ENCODE results near the gene COL4A2. TPM values are rescaled to one million over a fixed set of nuclear protein-coding genes. Genes with fewer than 3 reads are reported as not detected.

Gene COL4A2
- total RNA-seq, 2 experiments from 2014 or later: not detected

- no peaks in the 10 kb centered on the region for H3K27me3 Mint-ChIP-seq (ENCODE audit: low read depth)
- ChIA-PET CTCF (no interaction called here), POLR2A (no interaction called here)
- peaks cover 2% of the 10 kb centered on the region for H3K36me3 Mint-ChIP-seq (ENCODE audit: low read depth)
- H3K27ac Mint-ChIP-seq: no peak overlapping the region
- no peak overlapping the region for H3K4me3 Mint-ChIP-seq
- H3K4me1 Mint-ChIP-seq (ENCODE audit: low read depth): peaks cover 13% of the 10 kb centered on the region
- no peaks in the 10 kb centered on the region for H3K9me3 Mint-ChIP-seq (ENCODE audit: insufficient read depth)
- ATAC-seq: no peak
- DNase-seq: no peak
These were observed 226.9 kb downstream of the COL4A2 start for GRCh38 chr13:110533771-110534670.

GRCh38 chr13:110535526-110535925, 228.4 kb downstream of the COL4A2 start:
- ChIA-PET CTCF (no interaction called here), POLR2A (no interaction called here)
- Mint-ChIP-seq H3K4me3 (no peak overlapping the region), H3K27me3 (ENCODE audit: low read depth) (no peaks in the 10 kb centered on the region), H3K27ac (no peak overlapping the region), H3K9me3 (ENCODE audit: insufficient read depth) (no peaks in the 10 kb centered on the region), H3K36me3 (ENCODE audit: low read depth) (peaks cover 2% of the 10 kb centered on the region), H3K4me1 (ENCODE audit: low read depth) (peaks cover 13% of the 10 kb centered on the region)
- DNase-seq (no peak), ATAC-seq (no peak)

- ChIA-PET POLR2A (no interaction called here), CTCF (no interaction called here)
- DNase-seq: no peak
- Mint-ChIP-seq H3K36me3 (ENCODE audit: low read depth) (peaks cover 2% of the 10 kb centered on the region), H3K4me1 (ENCODE audit: low read depth) (peaks cover 13% of the 10 kb centered on the region), H3K27ac (peak overlapping the region; percentile 41), H3K27me3 (ENCODE audit: low read depth) (no peaks in the 10 kb centered on the region), H3K9me3 (ENCODE audit: insufficient read depth) (no peaks in the 10 kb centered on the region), H3K4me3 (no peak overlapping the region)
- ATAC-seq: no peak
These were observed 229.1 kb downstream of the COL4A2 start for GRCh38 chr13:110536006-110536693.

GRCh38 chr13:110538632-110539031, 231.5 kb downstream of the COL4A2 start:
- POLR2A ChIA-PET: no interaction called here
- no peak overlapping the region for H3K27ac Mint-ChIP-seq
- H3K36me3 Mint-ChIP-seq (ENCODE audit: low read depth): peaks cover 2% of the 10 kb centered on the region
- CTCF ChIA-PET: no interaction called here
- H3K27me3 Mint-ChIP-seq (ENCODE audit: low read depth): no peaks in the 10 kb centered on the region
- no peak overlapping the region for H3K4me3 Mint-ChIP-seq
- DNase-seq: no peak
- H3K9me3 Mint-ChIP-seq (ENCODE audit: insufficient read depth): no peaks in the 10 kb centered on the region
- H3K4me1 Mint-ChIP-seq (ENCODE audit: low read depth): peaks cover 13% of the 10 kb centered on the region
- ATAC-seq: no peak

- Mint-ChIP-seq H3K4me1 (ENCODE audit: low read depth) (peaks cover 13% of the 10 kb centered on the region), H3K36me3 (ENCODE audit: low read depth) (peaks cover 2% of the 10 kb centered on the region), H3K27me3 (ENCODE audit: low read depth) (no peaks in the 10 kb centered on the region), H3K4me3 (no peak overlapping the region), H3K9me3 (ENCODE audit: insufficient read depth) (no peaks in the 10 kb centered on the region), H3K27ac (no peak overlapping the region)
- CTCF ChIA-PET: no interaction called here
- POLR2A ChIA-PET: interaction anchor here (0.6 kb wide), 1 partner anchor 175 kb away, joined by 5 read pairs; no protein-coding TSS in a partner anchor
- ATAC-seq: no peak
- no peak for DNase-seq
These were observed 232.8 kb downstream of the COL4A2 start for GRCh38 chr13:110539894-110540293.

GRCh38 chr13:110540871-110541525, 233.9 kb downstream of the COL4A2 start:
- ChIA-PET CTCF (no interaction called here), POLR2A (interaction anchor here (0.6 kb wide), 1 partner anchor 174 kb away, joined by 5 read pairs; no protein-coding TSS in a partner anchor)
- Mint-ChIP-seq H3K9me3 (ENCODE audit: insufficient read depth) (no peaks in the 10 kb centered on the region), H3K27me3 (ENCODE audit: low read depth) (no peaks in the 10 kb centered on the region), H3K36me3 (ENCODE audit: low read depth) (peaks cover 4% of the 10 kb centered on the region), H3K4me1 (ENCODE audit: low read depth) (peaks cover 11% of the 10 kb centered on the region), H3K27ac (no peak overlapping the region), H3K4me3 (no peak overlapping the region)
- no peak for DNase-seq
- ATAC-seq: no peak

GRCh38 chr13:110541526-110541920, 234.4 kb downstream of the COL4A2 start:
- Mint-ChIP-seq H3K27ac (no peak overlapping the region), H3K27me3 (ENCODE audit: low read depth) (no peaks in the 10 kb centered on the region), H3K36me3 (ENCODE audit: low read depth) (peaks cover 2% of the 10 kb centered on the region), H3K4me1 (ENCODE audit: low read depth) (peaks cover 7% of the 10 kb centered on the region), H3K4me3 (no peak overlapping the region), H3K9me3 (ENCODE audit: insufficient read depth) (no peaks in the 10 kb centered on the region)
- ChIA-PET CTCF (no interaction called here), POLR2A (no interaction called here)
- DNase-seq: no peak
- ATAC-seq: no peak

GRCh38 chr13:110542169-110542796, 235.2 kb downstream of the COL4A2 start:
- POLR2A ChIA-PET: no interaction called here
- CTCF ChIA-PET: no interaction called here
- H3K27ac Mint-ChIP-seq: no peak overlapping the region
- H3K27me3 Mint-ChIP-seq (ENCODE audit: low read depth): no peaks in the 10 kb centered on the region
- peaks cover 5% of the 10 kb centered on the region for H3K4me1 Mint-ChIP-seq (ENCODE audit: low read depth)
- H3K36me3 Mint-ChIP-seq (ENCODE audit: low read depth): peaks cover 2% of the 10 kb centered on the region
- no peak for DNase-seq
- ATAC-seq: no peak
- no peaks in the 10 kb centered on the region for H3K9me3 Mint-ChIP-seq (ENCODE audit: insufficient read depth)
- H3K4me3 Mint-ChIP-seq: no peak overlapping the region

- Mint-ChIP-seq H3K36me3 (ENCODE audit: low read depth) (peaks cover 2% of the 10 kb centered on the region), H3K4me1 (ENCODE audit: low read depth) (no peaks in the 10 kb centered on the region), H3K27me3 (ENCODE audit: low read depth) (no peaks in the 10 kb centered on the region), H3K4me3 (no peak overlapping the region), H3K27ac (no peak overlapping the region), H3K9me3 (ENCODE audit: insufficient read depth) (no peaks in the 10 kb centered on the region)
- ChIA-PET CTCF (no interaction called here), POLR2A (interaction anchor here (0.6 kb wide), 1 partner anchor 126 kb away, joined by 3 read pairs; no protein-coding TSS in a partner anchor)
- ATAC-seq (no peak), DNase-seq (no peak)
These were observed 239.3 kb downstream of the COL4A2 start for GRCh38 chr13:110546378-110546777.

- peaks cover 2% of the 10 kb centered on the region for H3K36me3 Mint-ChIP-seq (ENCODE audit: low read depth)
These were observed 239.8 kb downstream of the COL4A2 start for GRCh38 chr13:110546926-110547325.

GRCh38 chr13:110548891-110549794, 242.1 kb downstream of the COL4A2 start:
- ChIA-PET POLR2A (no interaction called here), CTCF (interaction anchor here (0.6 to 1.8 kb wide), 2 partner anchors 93 to 1895 kb away, joined by 3 to 4 read pairs; no protein-coding TSS in a partner anchor)
- H3K36me3 Mint-ChIP-seq (ENCODE audit: low read depth): peaks cover 2% of the 10 kb centered on the region
- DNase-seq (no peak), ATAC-seq (no peak)
- H3K27me3 Mint-ChIP-seq (ENCODE audit: low read depth): no peaks in the 10 kb centered on the region
- H3K4me3 Mint-ChIP-seq: no peak overlapping the region
- no peaks in the 10 kb centered on the region for H3K9me3 Mint-ChIP-seq (ENCODE audit: insufficient read depth)
- no peaks in the 10 kb centered on the region for H3K4me1 Mint-ChIP-seq (ENCODE audit: low read depth)
- no peak overlapping the region for H3K27ac Mint-ChIP-seq

More at GRCh38 chr13:110546926-110547325, 239.8 kb downstream of the COL4A2 start:
- CTCF ChIA-PET: no interaction called here
- Mint-ChIP-seq H3K27ac (no peak overlapping the region), H3K4me1 (ENCODE audit: low read depth) (no peaks in the 10 kb centered on the region), H3K4me3 (no peak overlapping the region), H3K9me3 (ENCODE audit: insufficient read depth) (no peaks in the 10 kb centered on the region), H3K27me3 (ENCODE audit: low read depth) (no peaks in the 10 kb centered on the region)
- no peak for DNase-seq
- POLR2A ChIA-PET: no interaction called here
- ATAC-seq: no peak

Data from activated CD8-positive, alpha-beta T cell treated with anti-CD3 and anti-CD28 coated beads, Interleukin-2, amount 10 ng/mL, durations not matched to agents 7 days and 5 days (primary cell).